ENCODE data around the gene ZBTB48. TPM values are rescaled to one million over a fixed set of nuclear protein-coding genes. Genes with fewer than 3 reads are reported as not detected.
A peak's percentile ranks its signal among the peaks of the same experiment; 100 is the strongest.

Gene ZBTB48
- 10 to 100 TPM; 12.7 to 17.7 (median 14.1) TPM for total RNA-seq

GRCh38 chr1:6579374-6580118, at the start of gene ZBTB48:
Gene ZBTB48 (plus strand): TSS chr1:6579994. CDS start chr1:6580610, 616 bp downstream.
- Histone ChIP-seq H3K27ac (peak within 1 kb of the TSS; percentile 89 to 97 (median 96)), H3K9me3 (no peaks in the 10 kb centered on the region), H3K27me3 (no peaks in the 10 kb centered on the region), H3K4me3 (peak within 1 kb of the TSS; percentile 75 to 90), H3K36me3 (peaks cover 0 to 8% of the 10 kb centered on the region in 2 donors), H3K4me1 (peaks cover 0 to 44% (median 14%) of the 10 kb centered on the region in 3 donors)
- WGBS, 2 donors (ENCODE audit: low coverage in 1 of 2): 0% methylated on average over 8 of the region's 58 CpGs; no CpG with 5 or more reads in 1 of the 2 donors
- peak; percentile 99 for TF ChIP-seq POLR2AphosphoS5 (IDR thresholded peaks at IDR 0.05)
- TF ChIP-seq POLR2A (IDR thresholded peaks at IDR 0.05): peak; percentile 95
- no peak for TF ChIP-seq EP300 (IDR thresholded peaks at IDR 0.05)
- no peak for TF ChIP-seq CTCF (IDR thresholded peaks at IDR 0.05)
- peak; percentile 98 for ATAC-seq

GRCh38 chr1:6530504-6531160, 49.2 kb upstream of the ZBTB48 start:
- no peaks in the 10 kb centered on the region for H3K9me3 ChIP-seq

DNA sequence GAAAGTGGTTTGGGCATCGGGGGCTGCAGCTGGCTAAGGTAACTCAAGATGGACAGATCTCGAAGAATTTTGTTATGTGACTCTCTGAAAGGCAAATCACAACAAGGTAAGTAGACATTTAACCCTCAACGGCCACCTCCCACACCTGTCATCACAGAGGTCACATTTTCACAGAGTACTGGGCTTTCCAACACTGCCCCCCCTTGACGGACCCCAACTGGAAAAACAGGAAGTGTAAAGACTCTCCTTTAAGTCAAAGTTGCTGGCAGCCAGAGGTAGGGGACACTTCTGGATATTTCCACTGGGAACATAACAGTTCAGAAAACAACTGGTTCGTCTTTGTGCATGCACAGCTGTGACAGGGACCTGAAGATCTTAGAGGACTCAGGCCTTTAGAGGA, 47.8 kb upstream of the ZBTB48 start:
- Histone ChIP-seq H3K27ac (no peak overlapping the region), H3K27me3 (no peaks in the 10 kb centered on the region), H3K9me3 (no peaks in the 10 kb centered on the region), H3K4me3 (no peak overlapping the region), H3K4me1 (no peaks in the 10 kb centered on the region), H3K36me3 (peaks cover 9 to 94% of the 10 kb centered on the region in 2 donors)
- no peak for TF ChIP-seq POLR2AphosphoS5 (IDR thresholded peaks at IDR 0.05)
- TF ChIP-seq CTCF (IDR thresholded peaks at IDR 0.05): no peak
- TF ChIP-seq EP300 (IDR thresholded peaks at IDR 0.05): no peak
- TF ChIP-seq POLR2A (IDR thresholded peaks at IDR 0.05): no peak
- ATAC-seq: no peak
- WGBS, 2 donors (ENCODE audit: low coverage in 1 of 2): 81 to 83% methylated on average over 4 to 5 of the region's 5 CpGs

More at GRCh38 chr1:6530504-6531160, 49.2 kb upstream of the ZBTB48 start:
- Histone ChIP-seq H3K27me3 (no peaks in the 10 kb centered on the region), H3K27ac (no peak overlapping the region), H3K36me3 (peaks cover 9 to 98% of the 10 kb centered on the region in 2 donors), H3K4me3 (no peak overlapping the region), H3K4me1 (no peaks in the 10 kb centered on the region)
- WGBS, 2 donors (ENCODE audit: low coverage in 1 of 2): 94 to 100% methylated on average over 5 to 6 of the region's 13 CpGs
- TF ChIP-seq POLR2AphosphoS5 (IDR thresholded peaks at IDR 0.05) (no peak), POLR2A (IDR thresholded peaks at IDR 0.05) (no peak), EP300 (IDR thresholded peaks at IDR 0.05) (no peak), CTCF (IDR thresholded peaks at IDR 0.05) (no peak)
- ATAC-seq: no peak

- no peak overlapping the region for H3K4me3 ChIP-seq
- ATAC-seq: no peak
- 83 to 94% methylated on average over 2 to 5 of the region's 8 CpGs for WGBS, 2 donors (ENCODE audit: low coverage in 1 of 2)
- no peak overlapping the region for H3K27ac ChIP-seq
- H3K4me1 ChIP-seq: no peaks in the 10 kb centered on the region
- no peaks in the 10 kb centered on the region for H3K9me3 ChIP-seq
- H3K27me3 ChIP-seq: no peaks in the 10 kb centered on the region
- H3K36me3 ChIP-seq: peaks cover 9 to 82% of the 10 kb centered on the region in 2 donors
- TF ChIP-seq POLR2A (IDR thresholded peaks at IDR 0.05): no peak
- no peak for TF ChIP-seq EP300 (IDR thresholded peaks at IDR 0.05)
- TF ChIP-seq CTCF (IDR thresholded peaks at IDR 0.05): no peak
- TF ChIP-seq POLR2AphosphoS5 (IDR thresholded peaks at IDR 0.05): no peak
Measured at GRCh38 chr1:6534248-6534822, 45.5 kb upstream of the ZBTB48 start.

All from gastroesophageal sphincter (tissue), 4 donors.